Measurements from ENCODE around the gene SESTD1.
A peak's percentile ranks its signal among the peaks of the same experiment; 100 is the strongest.
"Not testable (repeated sequence)": the region's sequence is repeated elsewhere in the genome, so short reads cannot be mapped to it uniquely, and the experiment has no call there.

Gene SESTD1

DNA sequence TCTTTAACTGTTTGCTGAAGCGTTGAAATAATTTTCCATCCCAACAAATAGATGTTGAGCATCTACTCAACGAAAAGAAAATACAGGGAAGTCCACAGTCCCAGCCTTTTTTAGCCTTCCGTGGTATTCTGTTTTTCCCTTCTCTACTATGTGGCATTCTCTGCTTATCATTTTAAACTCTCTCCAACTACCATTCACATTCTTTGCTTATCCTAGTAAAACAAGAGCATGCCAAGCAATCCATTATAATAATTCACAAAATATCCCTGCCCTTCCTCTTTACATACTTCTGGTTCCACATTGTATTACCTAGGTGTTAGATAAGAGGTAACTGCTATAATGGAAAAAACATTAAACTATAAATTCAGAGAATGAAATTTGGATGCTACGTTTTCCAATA lies 1.6 kb upstream of the SESTD1 start:
- DNase-seq, result no peak

DNA sequence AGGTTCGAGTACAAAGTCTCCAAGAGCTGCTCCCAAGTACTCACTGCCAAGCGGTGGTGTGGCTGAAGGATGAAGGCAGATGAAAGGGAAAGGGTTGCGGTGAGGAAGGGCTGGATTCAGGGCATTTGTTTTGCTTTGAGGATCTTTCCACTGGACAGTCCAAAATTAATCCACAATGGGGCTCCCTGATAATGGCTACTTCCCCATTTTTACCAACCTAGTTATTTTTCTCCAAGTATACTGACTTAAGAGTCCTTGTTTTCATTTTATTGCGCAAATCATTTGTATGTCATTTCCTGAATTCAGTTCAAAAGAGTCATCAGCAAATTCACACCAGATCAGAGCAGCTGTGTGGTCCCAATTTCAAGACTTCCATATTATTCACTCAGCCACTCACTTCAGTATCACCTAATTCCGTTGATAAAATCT lies 464 bp upstream of the SESTD1 start:
- no peak for DNase-seq

DNA sequence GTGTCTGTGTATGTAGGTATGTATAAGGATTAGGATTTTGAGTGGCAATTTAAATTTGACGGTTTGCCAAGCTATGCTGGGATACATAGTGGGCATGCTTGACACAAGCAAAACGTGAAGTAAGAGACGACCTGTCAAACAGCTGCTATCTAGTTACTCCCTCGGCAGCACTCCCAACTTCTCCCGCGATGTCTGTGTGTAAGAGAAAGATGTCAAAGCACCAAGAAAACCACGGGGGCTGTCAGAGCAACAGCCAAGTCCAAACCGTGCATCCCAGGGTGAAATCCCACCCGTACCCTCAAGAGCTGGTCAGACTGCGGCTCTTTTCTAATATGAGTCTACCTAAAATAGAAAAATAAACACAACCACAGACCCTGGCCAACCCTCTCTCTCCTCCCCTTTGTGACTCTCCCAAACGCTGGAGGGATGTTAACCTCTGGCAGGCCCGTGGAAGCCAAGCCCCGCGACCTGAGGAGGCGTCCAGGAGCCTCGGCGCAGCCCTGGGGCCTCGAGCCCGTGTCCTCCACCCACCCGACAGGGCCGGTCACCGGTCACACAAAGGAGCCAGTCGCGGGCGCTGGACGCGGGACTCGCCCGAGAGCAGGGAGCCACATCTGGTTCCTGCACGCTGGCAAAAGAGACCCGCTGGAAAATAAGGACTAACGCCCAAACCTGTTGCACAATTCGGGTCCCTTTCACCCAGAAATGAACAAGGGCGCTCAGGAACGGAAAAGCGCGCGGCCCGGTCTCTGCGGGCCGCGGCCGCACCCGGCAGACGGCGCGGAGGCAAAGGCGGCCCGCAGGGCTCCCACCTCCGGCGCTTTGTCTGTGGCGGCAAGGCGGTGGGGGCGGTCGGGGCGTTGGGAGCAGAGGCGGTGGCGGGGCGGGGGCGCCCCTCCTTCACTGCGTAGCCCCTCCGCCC lies 925 bp downstream of the SESTD1 start:
- DNase-seq, result peak; percentile 37 to 67

DNA sequence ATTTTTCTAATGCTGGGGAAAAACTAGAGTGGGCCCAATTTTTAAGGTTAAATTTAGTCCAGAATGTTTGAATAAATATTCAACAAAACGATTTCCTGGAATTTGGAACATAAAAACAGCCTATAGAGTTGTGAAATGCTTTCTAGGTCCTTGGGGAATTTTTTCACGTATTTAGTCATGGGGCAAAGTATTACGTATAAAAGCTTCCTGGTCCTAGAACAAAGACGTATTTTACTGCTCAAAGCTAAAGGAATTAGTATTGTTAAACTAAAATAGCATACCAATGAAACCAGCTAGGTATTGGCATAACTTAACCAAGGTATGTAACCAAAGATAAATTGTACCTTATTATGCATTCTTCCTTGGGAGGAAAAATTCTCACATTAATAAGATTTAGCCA lies 1.6 kb downstream of the SESTD1 start:
- no peak for DNase-seq

DNA sequence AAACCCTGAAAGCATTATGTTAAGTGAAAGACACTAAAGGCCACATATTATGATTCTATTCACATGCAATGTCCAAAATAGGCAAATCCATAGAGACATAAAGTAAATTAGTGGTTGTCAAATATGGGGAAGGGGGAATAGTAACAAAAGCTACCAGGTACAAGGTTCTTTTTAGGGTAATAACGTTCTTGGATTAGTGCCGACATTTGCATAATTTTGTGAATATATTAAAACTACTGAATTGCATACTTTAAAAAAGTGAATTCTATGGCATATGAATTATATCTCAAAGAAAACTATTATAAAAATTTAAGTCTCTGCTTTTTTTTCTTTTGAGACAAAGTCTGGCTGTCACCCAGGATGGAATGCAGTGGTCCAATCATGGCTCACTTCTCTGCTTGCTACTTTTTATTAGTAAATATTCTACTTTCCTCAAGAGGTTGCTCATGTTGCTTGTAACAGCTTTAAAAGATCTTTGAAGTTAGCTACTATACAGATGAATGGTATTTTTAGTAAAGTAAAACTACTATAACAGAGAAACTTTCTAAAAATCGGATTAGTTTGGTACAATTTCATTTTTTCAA lies 2.5 kb downstream of the SESTD1 start:
- DNase-seq, result no peak

DNA sequence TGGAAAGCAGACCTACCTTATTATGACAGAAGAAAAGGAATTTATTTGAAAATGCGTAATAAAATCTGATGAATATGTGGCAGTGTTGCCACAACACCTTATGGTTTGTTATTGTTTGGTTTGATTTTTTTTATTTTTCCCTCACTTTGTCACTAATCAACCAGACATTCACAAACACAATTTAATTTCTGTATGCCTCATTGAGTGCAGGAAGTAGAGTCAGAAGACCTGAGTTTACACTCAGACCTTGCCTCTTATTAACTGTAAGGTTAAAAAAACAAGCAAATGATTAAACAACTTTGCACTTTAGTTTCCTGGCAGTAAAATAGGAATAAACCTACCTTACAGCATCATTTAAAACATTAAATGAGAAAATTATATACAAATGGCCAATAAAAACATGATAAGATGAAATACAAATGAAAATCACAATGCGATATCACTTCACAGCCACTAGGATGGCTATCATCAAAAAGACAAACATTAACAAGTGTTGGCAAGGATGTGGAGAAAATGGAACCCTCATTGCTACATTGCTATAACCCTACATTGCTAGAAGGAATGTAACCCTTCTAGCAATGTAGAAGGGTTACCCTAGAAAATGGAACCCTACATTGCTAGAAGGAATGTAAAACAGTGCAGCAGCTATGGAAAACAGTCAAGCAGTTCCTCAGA lies 3.3 kb downstream of the SESTD1 start:
- DNase-seq, result no peak

DNA sequence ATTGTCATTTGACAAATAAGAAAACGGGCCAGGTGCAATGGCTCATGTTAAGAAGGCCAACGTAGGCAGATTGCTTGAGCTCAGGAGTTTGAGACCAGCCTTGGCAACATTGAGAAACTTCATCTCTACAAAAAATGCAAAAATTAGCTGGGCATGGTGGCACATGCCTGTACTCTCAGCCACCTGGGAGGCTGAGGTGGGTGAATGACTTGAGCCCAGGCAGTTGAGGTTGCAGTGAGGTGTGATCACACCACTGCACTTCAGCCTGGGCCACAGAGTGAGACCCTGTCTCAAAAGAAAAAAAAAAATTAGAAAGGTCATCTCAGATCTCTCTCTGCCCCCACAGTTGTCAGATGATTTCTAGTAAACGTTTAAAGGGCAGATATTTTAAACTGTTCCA lies 4.4 kb downstream of the SESTD1 start:
- no peak for DNase-seq

DNA sequence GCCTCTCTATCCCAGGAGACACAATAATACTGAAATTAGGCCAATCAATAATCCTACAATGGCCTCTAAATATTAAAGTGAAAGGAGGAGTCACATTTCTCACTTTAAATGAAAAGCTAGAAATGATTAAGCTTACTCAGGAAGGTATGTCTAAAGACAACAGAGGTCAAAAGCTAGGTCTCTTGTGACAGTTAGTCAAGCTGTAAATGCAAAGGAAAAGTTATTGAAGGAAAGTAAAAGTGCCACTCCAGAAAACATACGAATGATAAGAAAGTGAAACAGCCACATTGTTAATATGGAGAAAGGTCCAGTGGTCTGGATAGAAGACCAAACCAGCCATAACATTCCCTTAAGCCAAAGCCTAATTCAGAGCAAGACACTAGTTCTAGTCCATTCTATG lies 9.5 kb downstream of the SESTD1 start:
- DNase-seq, result no peak

DNA sequence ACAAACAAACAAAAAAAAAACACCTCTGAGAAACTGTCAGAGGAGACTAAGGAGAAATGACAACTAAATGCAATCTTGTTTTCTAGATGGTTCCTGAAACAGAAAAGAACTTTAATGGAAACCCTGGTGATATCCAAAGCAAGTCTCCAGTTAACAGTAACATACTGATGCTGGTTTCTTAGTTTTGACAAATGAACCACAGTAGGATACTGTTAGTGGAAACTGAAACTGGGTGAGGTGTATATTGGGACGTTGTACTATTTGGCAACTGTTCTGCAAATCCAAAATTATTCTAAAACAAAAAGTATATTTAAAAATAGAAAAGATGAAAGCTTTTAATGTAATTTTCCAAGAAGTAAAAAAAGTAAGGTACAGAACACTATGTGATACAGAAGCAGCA lies 11.4 kb downstream of the SESTD1 start:
- no peak for DNase-seq

DNA sequence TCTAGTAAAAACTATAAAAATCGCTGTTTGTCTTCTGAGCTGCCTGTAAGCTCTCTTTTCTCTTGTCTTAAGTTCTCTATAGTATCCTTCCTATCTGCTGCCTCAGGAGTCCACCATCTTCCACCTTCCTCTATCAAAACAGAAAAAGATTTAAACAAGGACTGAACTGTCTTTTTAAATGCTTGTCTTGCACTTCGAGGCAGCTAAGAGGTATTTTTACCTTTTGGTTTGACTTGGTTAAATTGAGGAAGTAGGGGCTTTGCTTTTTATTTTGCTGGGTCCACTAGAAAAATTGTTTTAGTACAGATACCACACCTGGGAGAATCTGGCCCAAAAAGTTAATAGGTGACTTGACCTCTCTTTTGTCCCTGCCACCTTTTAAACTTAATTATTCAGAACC lies 12.2 kb downstream of the SESTD1 start:
- no peak for DNase-seq

DNA sequence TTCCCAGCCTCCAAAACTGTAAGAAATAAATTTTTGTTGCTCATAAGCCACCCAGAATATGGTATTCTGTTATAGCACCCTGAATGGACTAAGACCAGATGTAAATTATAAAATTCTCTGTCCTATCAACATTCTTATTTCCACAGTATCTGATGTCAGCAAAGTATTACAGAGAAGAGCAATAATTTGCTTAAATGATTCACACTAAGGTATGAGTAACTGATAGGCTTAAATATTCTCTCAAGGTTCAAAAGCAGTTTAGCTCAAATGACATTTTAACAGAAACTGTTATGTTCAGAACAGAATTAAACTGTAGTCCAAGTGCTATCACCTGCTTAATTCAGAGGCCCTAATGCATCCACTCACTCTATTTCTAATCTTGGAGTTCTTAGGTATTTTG lies 12.8 kb downstream of the SESTD1 start:
- DNase-seq, result no peak

DNA sequence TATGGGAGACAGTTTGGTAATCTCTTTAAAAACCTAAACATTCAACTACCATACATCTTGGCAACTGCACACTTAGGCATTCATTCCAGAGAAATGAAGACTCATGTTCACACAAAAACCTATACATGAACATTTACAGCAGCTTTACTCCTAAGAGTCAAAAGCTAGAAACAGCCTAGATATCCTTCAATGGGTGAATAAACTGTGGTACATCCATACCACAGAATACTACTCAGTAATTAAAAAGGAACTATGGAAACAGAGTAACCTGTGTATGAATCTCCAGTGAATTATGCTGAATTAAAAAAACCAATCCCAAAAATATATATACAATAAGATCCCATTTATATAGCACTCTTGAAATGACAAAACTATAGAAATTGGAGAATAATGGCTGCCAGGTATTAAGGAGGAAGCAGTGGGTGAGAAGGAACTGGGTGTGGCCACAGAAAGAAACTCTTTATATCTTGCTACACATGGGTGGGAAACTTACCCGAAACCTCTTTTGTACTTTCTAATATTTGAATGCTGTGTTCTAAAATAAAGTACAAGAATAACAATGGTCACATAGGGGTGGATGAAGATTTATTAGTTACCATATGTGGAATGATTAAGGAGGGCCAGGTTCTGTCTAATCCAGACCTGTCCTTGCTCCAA lies 13.7 kb downstream of the SESTD1 start:
- no peak for DNase-seq

DNA sequence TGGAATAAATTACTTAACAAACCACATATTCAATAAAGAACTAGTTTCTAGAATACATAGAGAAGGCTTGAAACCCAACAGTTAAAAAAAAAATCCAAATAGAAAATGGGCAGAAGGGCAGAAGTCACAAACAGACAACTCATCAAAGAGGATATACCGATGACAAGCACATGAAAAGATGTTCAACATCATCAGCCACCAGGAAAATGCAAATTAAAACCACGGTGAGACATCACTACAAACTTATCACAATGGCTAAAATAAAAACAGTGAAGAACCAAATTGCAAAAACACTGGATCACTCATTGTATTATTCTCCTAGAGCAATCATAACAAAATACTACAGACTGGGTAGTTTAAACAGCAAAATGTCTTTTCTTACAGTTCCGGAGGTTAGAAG lies 14.5 kb downstream of the SESTD1 start:
- no peak for DNase-seq

DNA sequence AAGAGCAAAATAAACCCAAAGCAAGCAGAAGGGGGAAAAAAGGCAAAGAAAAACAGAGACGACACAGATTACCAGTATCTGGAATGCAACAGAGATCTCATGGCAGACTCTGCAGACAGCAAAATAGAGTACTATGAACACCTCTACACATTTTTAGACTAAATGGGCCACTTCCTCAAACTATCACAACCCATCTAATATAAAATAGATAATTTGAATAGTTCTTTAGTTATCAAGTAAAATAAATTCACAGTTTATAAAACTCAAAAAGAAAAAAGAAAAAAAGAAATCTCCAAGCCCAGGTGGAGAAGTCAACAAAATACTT lies 16.6 kb downstream of the SESTD1 start:
- DNase-seq, result no peak

DNA sequence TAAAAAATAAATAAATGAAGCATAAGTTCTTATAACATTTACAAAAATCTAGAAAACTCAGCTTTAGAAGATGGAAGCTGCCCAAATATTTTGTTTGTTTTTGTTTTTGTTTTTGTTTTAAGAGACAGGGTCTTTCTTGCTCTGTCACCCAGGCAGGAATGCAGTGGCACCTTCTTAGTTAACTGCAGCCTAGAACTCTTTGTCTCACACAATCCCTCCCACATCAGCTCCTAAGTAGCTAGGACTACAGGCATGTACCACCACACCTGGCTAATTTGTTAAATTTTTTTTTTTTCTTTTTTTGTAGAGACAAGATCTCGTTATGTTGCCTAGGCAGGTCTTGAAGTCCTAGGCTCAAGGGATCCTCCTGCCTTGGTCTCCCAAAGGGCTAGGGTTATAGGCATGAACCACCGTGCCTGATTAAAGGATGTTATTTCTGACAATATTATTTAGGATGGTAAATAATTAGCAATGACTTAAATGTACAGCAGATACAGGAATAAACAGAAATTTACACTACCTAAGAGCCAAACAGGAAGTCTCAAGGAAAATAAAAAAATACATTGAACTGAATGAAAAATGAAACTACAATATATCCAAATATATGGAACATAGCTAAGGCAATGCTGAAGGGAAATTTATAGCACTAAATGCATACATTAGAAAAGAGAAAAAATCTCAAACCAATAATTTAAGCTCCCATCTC lies 17.2 kb downstream of the SESTD1 start:
- no peak for DNase-seq

DNA sequence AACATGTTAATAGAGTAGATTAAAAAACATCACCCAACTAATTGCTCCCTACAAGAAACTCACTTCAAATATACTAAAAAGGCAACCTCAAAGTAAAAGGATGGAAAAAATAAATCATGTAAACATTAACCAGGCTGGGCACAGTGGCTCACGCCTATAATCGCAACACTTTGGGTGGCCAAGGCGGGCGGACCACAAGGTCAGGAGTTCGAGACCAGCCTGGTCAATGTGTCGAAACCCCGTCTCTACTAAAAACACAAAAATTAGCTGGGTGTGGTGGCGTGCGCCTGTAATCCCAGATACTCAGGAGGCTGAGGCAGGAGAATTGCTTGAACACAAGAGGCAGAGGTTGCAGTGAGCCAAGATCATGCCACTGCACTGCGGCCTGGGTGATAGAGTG lies 18.8 kb downstream of the SESTD1 start:
- not testable (repeated sequence) for DNase-seq

DNA sequence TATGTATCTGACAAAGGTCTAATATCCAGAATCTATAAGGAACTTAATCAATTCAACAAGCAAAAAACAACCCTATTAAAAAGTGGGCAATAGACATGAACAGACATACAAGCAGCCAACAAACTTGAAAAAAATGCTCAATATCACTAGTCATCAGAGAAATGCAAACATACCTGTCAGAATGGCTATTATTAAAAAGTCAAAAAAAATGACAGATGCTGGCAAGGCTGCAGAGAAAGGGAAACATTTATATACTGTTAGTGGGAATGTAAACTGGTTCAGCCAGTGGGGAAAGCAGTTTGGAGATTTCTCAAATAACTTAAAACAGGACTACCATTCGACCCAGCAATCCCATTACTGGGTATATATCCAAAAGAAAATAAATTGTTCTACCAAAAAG lies 21.6 kb downstream of the SESTD1 start:
- no peak for DNase-seq

DNA sequence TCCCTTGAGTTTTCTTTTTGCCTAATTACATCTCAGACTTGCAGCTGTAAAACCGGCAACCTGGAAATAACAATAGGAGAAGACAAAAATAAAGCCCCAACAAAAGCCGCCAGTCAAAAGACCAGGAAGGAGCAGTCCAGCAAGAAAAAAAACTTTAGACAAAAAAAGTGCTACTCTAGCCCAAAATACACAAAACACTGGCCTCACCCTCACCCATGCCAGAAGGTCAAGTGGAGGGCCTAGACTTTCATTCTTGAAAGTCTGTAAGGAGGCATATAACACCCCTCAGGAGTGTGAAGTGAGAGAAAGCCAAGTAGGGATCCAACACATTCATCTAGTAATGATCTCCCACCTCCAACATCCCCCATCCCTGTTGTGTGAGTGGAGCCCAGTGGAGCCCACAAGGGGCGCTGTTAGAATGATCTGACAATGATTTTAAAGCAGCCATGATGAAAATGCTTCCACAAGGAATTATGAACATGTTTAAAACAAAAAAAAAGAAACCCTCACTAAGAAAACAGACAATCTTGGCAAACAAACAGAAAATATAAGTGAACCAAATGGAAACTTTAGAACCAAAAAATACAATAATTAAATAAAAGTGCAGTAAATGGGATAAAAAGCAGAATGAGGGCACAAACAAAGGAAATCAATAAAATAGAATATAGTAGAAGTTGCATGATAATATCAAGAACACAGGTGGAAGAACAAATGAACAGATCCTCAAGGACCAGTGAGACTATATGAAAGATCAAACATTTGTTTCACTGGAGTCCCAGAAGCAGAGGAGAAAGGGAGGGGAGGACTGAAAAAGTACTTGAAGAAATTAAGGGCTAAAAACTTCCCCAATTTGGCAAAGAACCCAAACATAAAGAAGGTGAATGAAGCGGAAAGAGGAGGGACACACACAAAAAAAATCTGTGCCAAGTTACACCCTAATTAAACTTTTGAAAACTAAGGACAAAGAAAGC lies 23.9 kb downstream of the SESTD1 start:
- DNase-seq, result no peak

DNA sequence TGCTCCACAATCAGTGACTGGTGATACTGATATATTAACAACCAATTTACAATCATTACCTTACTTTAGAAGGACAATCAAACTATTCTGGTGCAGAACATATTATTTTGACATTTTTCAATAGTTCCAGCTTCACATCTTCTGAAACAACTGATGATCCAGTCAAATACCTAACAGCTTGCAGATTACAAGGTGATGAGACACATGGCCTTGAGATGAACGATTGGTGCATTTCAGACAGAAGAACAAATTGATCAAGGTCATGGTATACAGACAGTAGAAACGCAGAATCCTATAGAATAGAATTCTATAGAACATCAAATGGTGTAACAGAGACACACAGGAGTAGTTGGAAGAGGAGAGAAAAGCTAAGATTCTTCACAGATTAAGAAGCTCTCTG lies 24.8 kb downstream of the SESTD1 start:
- DNase-seq, result no peak

DNA sequence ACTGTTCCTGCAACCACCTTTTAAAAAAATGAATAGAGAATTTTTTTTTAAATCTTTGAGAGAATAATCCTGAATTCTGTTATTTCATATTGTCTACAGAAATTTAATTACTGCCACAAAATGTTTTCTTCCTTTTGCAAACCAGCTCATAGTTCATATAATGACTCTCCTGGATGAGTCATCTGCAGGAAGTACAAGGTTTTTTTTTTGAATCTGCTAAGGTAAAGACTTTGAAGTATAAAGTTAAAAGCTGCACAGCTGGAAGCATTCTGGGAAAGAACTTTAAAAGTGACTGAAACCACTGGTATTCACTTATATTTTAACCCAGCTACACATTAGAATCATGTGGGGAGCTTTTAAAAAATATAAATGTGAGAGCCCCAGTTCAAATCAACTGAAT lies 25.4 kb downstream of the SESTD1 start:
- no peak for DNase-seq

DNA sequence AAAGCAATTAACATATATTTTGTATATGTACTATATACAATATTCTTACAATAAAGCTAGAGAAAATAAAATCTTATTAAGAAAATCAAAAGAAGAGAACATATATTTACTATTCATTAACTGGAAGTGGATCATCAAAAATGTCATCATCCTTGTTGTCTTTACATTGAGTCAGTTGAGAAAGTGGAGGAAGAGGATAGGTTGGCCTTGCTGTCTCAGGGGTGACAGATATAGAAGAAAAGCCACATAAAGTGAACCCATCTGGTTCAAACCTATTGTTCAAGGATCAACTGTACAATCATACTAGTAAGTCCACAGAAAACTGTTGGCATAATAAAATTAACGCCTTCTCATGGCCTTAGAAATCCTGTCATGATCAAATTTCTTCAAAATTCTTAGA lies 26.6 kb downstream of the SESTD1 start:
- DNase-seq, result no peak

All from NCI-H524 (cell line).